Loucy (cell line): ENCODE measurements around the gene AP3D1.

Experiments used
- H2AFZ ChIP-seq: fragments of 200-600 bp; sonication (generic); 2 replicates; pipeline ENCODE4 v1.6.0; 2016; ENCODE audit warnings: antibody characterized with exemption, mild to moderate bottlenecking, low read length, moderate library complexity
- H3F3A ChIP-seq: fragments of 200-600 bp; 2 replicates; pipeline ENCODE4 v1.6.0; 2016; ENCODE audit warnings: antibody characterized with exemption, low read depth, mild to moderate bottlenecking
- H3K27me3 ChIP-seq: fragments of 200-600 bp; sonication (generic); 2 replicates; pipeline ENCODE4 v1.6.1; 2014; ENCODE audit warnings: low read length, mild to moderate bottlenecking; ENCODE audit not compliant: insufficient read depth, poor library complexity, severe bottlenecking
- H3K36me3 ChIP-seq: fragments of 200-600 bp; sonication (generic); 2 replicates; pipeline ENCODE4 v1.6.1; 2016; ENCODE audit warnings: low read length; ENCODE audit not compliant: insufficient read depth
- H3K4me1 ChIP-seq: fragments of 200-600 bp; sonication (generic); 2 replicates; pipeline ENCODE4 v1.5.1; 2014; ENCODE audit warnings: low read length, mild to moderate bottlenecking; ENCODE audit not compliant: insufficient read depth, poor library complexity, severe bottlenecking
- H3K4me2 ChIP-seq: fragments of 200-600 bp; sonication (generic); 2 replicates; pipeline ENCODE4 v1.6.0; 2014; ENCODE audit warnings: antibody characterized with exemption, low read length, low read depth, mild to moderate bottlenecking; ENCODE audit not compliant: poor library complexity, severe bottlenecking
- H3K4me3 ChIP-seq: fragments of 200-600 bp; sonication (generic); 2 replicates; pipeline ENCODE4 v1.5.1; 2014; ENCODE audit warnings: low read length, mild to moderate bottlenecking, mixed read lengths; ENCODE audit not compliant: poor library complexity, severe bottlenecking
- H3K79me2 ChIP-seq: fragments of 200-600 bp; sonication (generic); 2 replicates; pipeline ENCODE4 v1.6.1; 2014; ENCODE audit warnings: low read length; ENCODE audit not compliant: insufficient read depth
- H3K9ac ChIP-seq: fragments of 200-600 bp; sonication (generic); 2 replicates; pipeline ENCODE4 v1.6.0; 2014; ENCODE audit warnings: mild to moderate bottlenecking, low read depth, low read length, moderate library complexity; ENCODE audit not compliant: poor library complexity, severe bottlenecking
- H3K9me2 ChIP-seq: fragments of 200-600 bp; sonication (generic); replicated peaks from 2 replicates; pipeline ENCODE4 v1.6.1; 2016; ENCODE audit warnings: low read depth, low read length, mixed read lengths
- H3K9me3 ChIP-seq: fragments of 200-600 bp; sonication (generic); 2 replicates; pipeline ENCODE4 v1.6.1; 2014; ENCODE audit warnings: mild to moderate bottlenecking, antibody characterized with exemption, low read length, low read depth; ENCODE audit not compliant: insufficient read depth
- H4K20me1 ChIP-seq: fragments of 200-600 bp; sonication (generic); 2 replicates; pipeline ENCODE4 v1.6.0; 2014; ENCODE audit warnings: antibody characterized with exemption, low read length, mild to moderate bottlenecking; ENCODE audit not compliant: insufficient read depth, poor library complexity, severe bottlenecking
- CTCF ChIP-seq: fragments of 200-600 bp; sonication (generic); conservative IDR thresholded peaks from 2 replicates; pipeline ENCODE4 v1.5.1; 2014; ENCODE audit warnings: mild to moderate bottlenecking, antibody characterized with exemption, low read length
- EZH2phosphoT487 ChIP-seq: fragments of 200-600 bp; IDR thresholded peaks from 2 replicates; pipeline ENCODE4 v1.6.1; 2018; ENCODE audit warnings: antibody characterized with exemption, mild to moderate bottlenecking, moderate library complexity, borderline replicate concordance

AP3D1 gene

GRCh38 chr19:2113439-2114211, 37.7 kb downstream of the AP3D1 start:
- Histone ChIP-seq H3K9me2 (no peaks in the 10 kb centered on the region), H3K4me3 (no peak overlapping the region), H3K79me2 (no peaks in the 10 kb centered on the region), H3K36me3 (peaks cover 95% of the 10 kb centered on the region; the same call in 1 of the 2 replicates), H3K4me2 (no peak overlapping the region), H3K9me3 (no peaks in the 10 kb centered on the region), H2AFZ (no peak overlapping the region), H3K4me1 (no peaks in the 10 kb centered on the region), H3K9ac (no peak overlapping the region), H4K20me1 (no peaks in the 10 kb centered on the region), H3K27me3 (no peaks in the 10 kb centered on the region), H3F3A (no peaks in the 10 kb centered on the region)
- TF ChIP-seq CTCF (no peak), EZH2phosphoT487 (no peak)

- Histone ChIP-seq H4K20me1 (no peaks in the 10 kb centered on the region), H3K79me2 (no peaks in the 10 kb centered on the region), H3K27me3 (no peaks in the 10 kb centered on the region), H3K4me2 (no peak overlapping the region), H3F3A (no peaks in the 10 kb centered on the region), H3K9me3 (no peaks in the 10 kb centered on the region), H3K36me3 (peaks cover 95% of the 10 kb centered on the region; the same call in 1 of the 2 replicates), H3K4me3 (no peak overlapping the region), H3K9ac (no peak overlapping the region), H3K9me2 (no peaks in the 10 kb centered on the region), H2AFZ (no peak overlapping the region), H3K4me1 (no peaks in the 10 kb centered on the region)
- TF ChIP-seq CTCF: no peak
- no peak for TF ChIP-seq EZH2phosphoT487
These were observed 38.6 kb downstream of the AP3D1 start for GRCh38 chr19:2112516-2113320.

GRCh38 chr19:2111886-2112285, 39.5 kb downstream of the AP3D1 start:
- Histone ChIP-seq H3K9ac (no peak overlapping the region), H3K36me3 (peaks cover 89% of the 10 kb centered on the region; the same call in 1 of the 2 replicates), H4K20me1 (no peaks in the 10 kb centered on the region), H3K27me3 (no peaks in the 10 kb centered on the region), H3K4me3 (no peak overlapping the region), H3K4me1 (no peaks in the 10 kb centered on the region), H3K9me3 (no peaks in the 10 kb centered on the region), H3K4me2 (no peak overlapping the region), H2AFZ (no peak overlapping the region), H3K79me2 (no peaks in the 10 kb centered on the region), H3K9me2 (no peaks in the 10 kb centered on the region), H3F3A (no peaks in the 10 kb centered on the region)
- TF ChIP-seq CTCF (no peak), EZH2phosphoT487 (no peak)
